Astrocyte of the cerebellum (primary cell): ENCODE measurements around the gene BRICD5.
A peak's percentile ranks its signal among the peaks of the same experiment; 100 is the strongest.

Experiments
- DNase-seq: peaks from one replicate; pipeline ENCODE4 v3.0.0-alpha.2; 2011; ENCODE audit warnings: low read depth
- H3K4me3 ChIP-seq: 2 replicates; pipeline ENCODE4 v1.5.1; 2011; ENCODE audit warnings: mild to moderate bottlenecking, low read depth, low read length, moderate library complexity
- CTCF ChIP-seq: IDR thresholded peaks from 2 replicates; pipeline ENCODE4 v1.5.1; 2012; ENCODE audit warnings: low read length, low read depth, moderate library complexity, mild to moderate bottlenecking; ENCODE audit errors: missing control alignments
- in situ Hi-C: cut with HindIII; loops from 2 replicates; pipeline ENCODE4 v1.10.0; 2017; ENCODE audit warnings: low sequenced_read_pairs

Gene BRICD5

GRCh38 chr16:2226918-2227317, 16.3 kb upstream of the BRICD5 start:
- no peak for TF ChIP-seq CTCF
- no peak for DNase-seq
- in situ Hi-C loops = no loop called here
- H3K4me3 ChIP-seq = no peak overlapping the region

GRCh38 chr16:2226245-2226793, 15.7 kb upstream of the BRICD5 start:
- in situ Hi-C loops = no loop called here
- TF ChIP-seq CTCF = no peak
- no peak for DNase-seq
- H3K4me3 ChIP-seq = no peak overlapping the region

GRCh38 chr16:2223942-2224486, 13.4 kb upstream of the BRICD5 start:
- in situ Hi-C loops = no loop called here
- TF ChIP-seq CTCF = peak; percentile 27
- peak overlapping the region; percentile 92 for H3K4me3 ChIP-seq
- peak; percentile 15 for DNase-seq

GRCh38 chr16:2223221-2223941, 12.7 kb upstream of the BRICD5 start, which contains the start of gene E4F1:
Gene E4F1, plus strand, starts transcription at chr16:2223591. Its CDS starts 23 bp downstream, at chr16:2223614.
- peak within 1 kb of the TSS; percentile 92 for H3K4me3 ChIP-seq
- in situ Hi-C loops = no loop called here
- no peak for TF ChIP-seq CTCF
- DNase-seq = peak; percentile 98

- no peak for TF ChIP-seq CTCF
- in situ Hi-C loops = no loop called here
- H3K4me3 ChIP-seq = no peak overlapping the region
- DNase-seq = no peak
Observed at GRCh38 chr16:2216330-2216729, 5.7 kb upstream of the BRICD5 start.

- in situ Hi-C loops = no loop called here
- no peak for TF ChIP-seq CTCF
- peak within 1 kb of the TSS; percentile 66 for H3K4me3 ChIP-seq
- DNase-seq = no peak
Observed at GRCh38 chr16:2214719-2214968, 4.0 kb upstream of the BRICD5 start, which contains the start of gene PGP. Gene PGP, minus strand, starts transcription at chr16:2214840. Its CDS starts 63 bp downstream, at chr16:2214777.
